Measurements from ENCODE around the gene WDR62. TPM values are rescaled to one million over a fixed set of nuclear protein-coding genes. Genes with fewer than 3 reads are reported as not detected.
"Not testable (repeated sequence)": the region's sequence is repeated elsewhere in the genome, so short reads cannot be mapped to it uniquely, and the experiment has no call there.

Gene WDR62
- total and polyA plus RNA-seq, 5 experiments from 2014 or later: 0.13 to 2.5 (median 1.1) TPM; not detected in 1

- ATAC-seq (no peak), DNase-seq (no peak)
- no peaks in the 10 kb centered on the region for H3K9me3 Mint-ChIP-seq
- H3K4me1 Mint-ChIP-seq: peaks cover 0 to 3% (median 0%) of the 10 kb centered on the region in 4 donors
- H3K27ac Mint-ChIP-seq: no peak overlapping the region
- H3K27me3 Mint-ChIP-seq: no peaks in the 10 kb centered on the region
- no peak overlapping the region for H3K4me3 Mint-ChIP-seq
- POLR2A ChIA-PET: no interaction called here
- H3K36me3 Mint-ChIP-seq: peaks cover 0 to 32% (median 18%) of the 10 kb centered on the region in 3 donors
Measured at GRCh38 chr19:36025541-36025940, 29.2 kb upstream of the WDR62 start.

GRCh38 chr19:36026091-36026876 lies 28.4 kb upstream of the WDR62 start:
- H3K9me3 Mint-ChIP-seq: no peaks in the 10 kb centered on the region
- POLR2A ChIA-PET: no interaction called here
- DNase-seq (no peak), ATAC-seq (no peak)
- H3K27me3 Mint-ChIP-seq: no peaks in the 10 kb centered on the region
- peaks cover 0 to 31% (median 20%) of the 10 kb centered on the region in 3 donors for H3K36me3 Mint-ChIP-seq
- no peak overlapping the region for H3K27ac Mint-ChIP-seq
- peaks cover 0 to 5% (median 0%) of the 10 kb centered on the region in 4 donors for H3K4me1 Mint-ChIP-seq
- no peak overlapping the region for H3K4me3 Mint-ChIP-seq

- POLR2A ChIA-PET: no interaction called here
- Mint-ChIP-seq H3K4me1 (peaks cover 4 to 11% (median 5%) of the 10 kb centered on the region in 4 donors), H3K27ac (peak overlapping the region in 1 of 10 donors; percentile 27), H3K27me3 (peaks cover 0 to 3% (median 0%) of the 10 kb centered on the region in 5 donors), H3K9me3 (no peaks in the 10 kb centered on the region), H3K36me3 (peaks cover 0 to 21% (median 20%) of the 10 kb centered on the region in 3 donors), H3K4me3 (no peak overlapping the region)
- DNase-seq: no peak
- ATAC-seq: no peak
Measured at GRCh38 chr19:36027696-36028095, 27.0 kb upstream of the WDR62 start.

GRCh38 chr19:36028313-36029041 lies 26.2 kb upstream of the WDR62 start:
- POLR2A ChIA-PET: no interaction called here
- no peak for DNase-seq
- no peak for ATAC-seq
- H3K9me3 Mint-ChIP-seq: no peaks in the 10 kb centered on the region
- H3K4me1 Mint-ChIP-seq: peaks cover 5 to 15% (median 10%) of the 10 kb centered on the region in 4 donors
- H3K4me3 Mint-ChIP-seq: no peak overlapping the region
- H3K27ac Mint-ChIP-seq: peak overlapping the region in 3 of 10 donors; percentile 62 to 82 (median 76)
- peaks cover 0 to 3% (median 0%) of the 10 kb centered on the region in 5 donors for H3K27me3 Mint-ChIP-seq
- H3K36me3 Mint-ChIP-seq: peaks cover 0 to 15% (median 15%) of the 10 kb centered on the region in 3 donors

- H3K9me3 Mint-ChIP-seq: no peaks in the 10 kb centered on the region
- peaks cover 13 to 29% (median 19%) of the 10 kb centered on the region in 4 donors for H3K4me1 Mint-ChIP-seq
- DNase-seq: no peak
- H3K27ac Mint-ChIP-seq: peak overlapping the region in 2 of 10 donors; percentile 34 to 70
- ATAC-seq: no peak
- H3K27me3 Mint-ChIP-seq: peaks cover 0 to 3% (median 0%) of the 10 kb centered on the region in 5 donors
- H3K36me3 Mint-ChIP-seq: peaks cover 0 to 14% (median 12%) of the 10 kb centered on the region in 3 donors
- POLR2A ChIA-PET: interaction anchor here (0.5 to 0.6 kb wide), 2 partner anchors 20 to 729 kb away, joined by 3 read pairs; no protein-coding TSS in a partner anchor
- H3K4me3 Mint-ChIP-seq: peak overlapping the region in 1 of 10 donors; percentile 17
Measured at GRCh38 chr19:36030264-36031148, 24.2 kb upstream of the WDR62 start.

GRCh38 chr19:36031308-36031707 lies 23.4 kb upstream of the WDR62 start:
- ATAC-seq: no peak
- POLR2A ChIA-PET: interaction anchor here (0.5 kb wide), 1 partner anchor 730 kb away, joined by 3 read pairs; no protein-coding TSS in a partner anchor
- peaks cover 0 to 17% (median 11%) of the 10 kb centered on the region in 3 donors for H3K36me3 Mint-ChIP-seq
- H3K27ac Mint-ChIP-seq: peak overlapping the region in 2 of 10 donors; percentile 47 to 52
- H3K4me1 Mint-ChIP-seq: peaks cover 17 to 34% (median 24%) of the 10 kb centered on the region in 4 donors
- no peaks in the 10 kb centered on the region for H3K9me3 Mint-ChIP-seq
- no peak for DNase-seq
- peak overlapping the region in 2 of 10 donors; percentile 4 to 22 for H3K4me3 Mint-ChIP-seq
- peaks cover 0 to 3% (median 0%) of the 10 kb centered on the region in 5 donors for H3K27me3 Mint-ChIP-seq

- POLR2A ChIA-PET: no interaction called here
- peaks cover 0 to 20% (median 7%) of the 10 kb centered on the region in 3 donors for H3K36me3 Mint-ChIP-seq
- H3K27me3 Mint-ChIP-seq: peaks cover 0 to 3% (median 0%) of the 10 kb centered on the region in 5 donors
- peak within 1 kb of the TSS in 6 of 10 donors; percentile 32 to 78 (median 66) for H3K27ac Mint-ChIP-seq
- H3K4me1 Mint-ChIP-seq: peaks cover 22 to 42% (median 34%) of the 10 kb centered on the region in 4 donors
- peak within 1 kb of the TSS; percentile 32 to 84 (median 65) for H3K4me3 Mint-ChIP-seq
- peak in 8 of 10 donors; percentile 29 to 69 (median 44) for DNase-seq
- no peaks in the 10 kb centered on the region for H3K9me3 Mint-ChIP-seq
- ATAC-seq: peak; percentile 33 to 64
Measured at GRCh38 chr19:36032251-36033104, 22.2 kb upstream of the WDR62 start, which contains the start of gene CLIP3. Gene CLIP3, minus strand, starts transcription at chr19:36032873. Its CDS starts 516 bp downstream, at chr19:36032357.

- H3K27ac Mint-ChIP-seq: no peak overlapping the region
- POLR2A ChIA-PET: no interaction called here
Measured at GRCh38 chr19:36040495-36040894, 14.2 kb upstream of the WDR62 start.

GRCh38 chr19:36041092-36041491 lies 13.6 kb upstream of the WDR62 start:
- H3K9me3 Mint-ChIP-seq, ATAC-seq, POLR2A ChIA-PET, H3K4me3 Mint-ChIP-seq, H3K27ac Mint-ChIP-seq, DNase-seq, H3K27me3 Mint-ChIP-seq: not testable (repeated sequence)
- peaks cover 8 to 12% (median 10%) of the 10 kb centered on the region in 4 donors for H3K4me1 Mint-ChIP-seq
- peaks cover 0 to 35% (median 5%) of the 10 kb centered on the region in 3 donors for H3K36me3 Mint-ChIP-seq

More at GRCh38 chr19:36040495-36040894, 14.2 kb upstream of the WDR62 start:
- no peak for ATAC-seq
- no peak overlapping the region for H3K4me3 Mint-ChIP-seq
- H3K9me3 Mint-ChIP-seq: no peaks in the 10 kb centered on the region
- H3K36me3 Mint-ChIP-seq: peaks cover 0 to 38% (median 2%) of the 10 kb centered on the region in 3 donors
- no peak for DNase-seq
- H3K27me3 Mint-ChIP-seq: no peaks in the 10 kb centered on the region
- H3K4me1 Mint-ChIP-seq: peaks cover 13 to 18% (median 14%) of the 10 kb centered on the region in 4 donors

- POLR2A ChIA-PET: no interaction called here
Measured at GRCh38 chr19:36041831-36042230, 12.9 kb upstream of the WDR62 start.

GRCh38 chr19:36043952-36044351 lies 10.7 kb upstream of the WDR62 start:
- no peaks in the 10 kb centered on the region for H3K27me3 Mint-ChIP-seq
- no peaks in the 10 kb centered on the region for H3K9me3 Mint-ChIP-seq
- peaks cover 0 to 8% (median 4%) of the 10 kb centered on the region in 4 donors for H3K4me1 Mint-ChIP-seq
- H3K4me3 Mint-ChIP-seq: no peak overlapping the region
- no peak overlapping the region for H3K27ac Mint-ChIP-seq
- ATAC-seq: no peak
- H3K36me3 Mint-ChIP-seq: peaks cover 0 to 28% (median 8%) of the 10 kb centered on the region in 3 donors
- no peak for DNase-seq
- POLR2A ChIA-PET: no interaction called here

More at GRCh38 chr19:36041831-36042230, 12.9 kb upstream of the WDR62 start:
- ATAC-seq (no peak), DNase-seq (no peak)
- no peak overlapping the region for H3K4me3 Mint-ChIP-seq
- peak overlapping the region in 1 of 10 donors; percentile 27 for H3K27ac Mint-ChIP-seq
- no peaks in the 10 kb centered on the region for H3K9me3 Mint-ChIP-seq
- H3K27me3 Mint-ChIP-seq: no peaks in the 10 kb centered on the region
- peaks cover 6 to 15% (median 10%) of the 10 kb centered on the region in 4 donors for H3K4me1 Mint-ChIP-seq
- peaks cover 0 to 35% (median 5%) of the 10 kb centered on the region in 3 donors for H3K36me3 Mint-ChIP-seq

Data from naive thymus-derived CD8-positive, alpha-beta T cell (primary cell).